Omental fat pad (tissue), 4 donors: ENCODE data around the gene BNIP3. TPM values are rescaled to one million over a fixed set of nuclear protein-coding genes. Genes with fewer than 3 reads are reported as not detected.

Experiments used
- ATAC-seq: fragments of 150-250 bp; one replicate; pipeline ENCODE4 v1.9.1; 2016; ENCODE audit warnings: mild to moderate bottlenecking, moderate library complexity; ENCODE audit not compliant: low FRiP score
- DNase-seq: peaks from one replicate; pipeline ENCODE4 v3.0.0-alpha.2; 2019; ENCODE audit warnings: low spot score
- total RNA-seq, 4 donors: library from RNA; depleted of rRNA; stranded (reverse); fragments of >200 nt; gene quantifications; one replicate each; pipeline ENCODE4 v1.1.0, GENCODE V29; 2016
- TF ChIP-seq, protein P1 (sequence below), 3 donors: fragments of 450-650 bp; IDR thresholded peaks; one replicate each; pipeline ENCODE4 v1.5.1; 2016 to 2017; ENCODE audit warnings: antibody characterized with exemption in 3 of 3, mild to moderate bottlenecking in 3 of 3, moderate library complexity in 2 of 3

Gene BNIP3
- total RNA-seq, 4 donors from 2014 or later: 66.3 to 192 (median 149) TPM

DNA sequence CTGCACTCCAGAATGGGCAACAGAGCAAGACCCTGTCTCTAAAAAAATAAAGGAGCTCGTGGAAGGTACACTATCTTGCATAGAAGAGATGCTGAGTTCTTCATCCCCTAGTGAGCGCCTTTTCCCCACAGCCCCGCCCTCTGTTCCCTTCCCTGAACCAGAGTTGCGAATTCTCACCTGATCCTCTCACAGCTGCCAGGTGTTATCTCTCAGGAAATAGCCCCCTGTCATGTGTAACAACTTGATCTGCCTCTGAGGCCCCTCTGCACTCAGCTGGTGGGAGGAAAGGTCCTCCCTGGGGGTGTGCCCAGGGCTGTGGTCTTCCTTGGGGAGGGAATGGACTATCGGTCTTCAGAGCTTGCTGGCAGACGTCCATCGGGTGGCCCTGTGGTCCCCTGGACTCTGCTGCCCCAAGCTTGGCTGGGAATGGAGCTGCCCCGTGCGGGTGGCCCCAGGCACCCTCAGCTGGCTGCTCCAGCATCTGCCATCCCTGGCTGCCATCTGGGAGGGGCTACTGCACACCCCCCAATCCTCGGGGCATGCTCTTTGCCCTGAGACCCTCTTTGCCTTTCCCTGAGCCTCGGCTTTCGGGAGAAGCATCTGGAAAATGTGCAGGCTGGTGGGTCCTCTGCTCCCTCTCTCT lies 21.7 kb upstream of the BNIP3 start:
- ATAC-seq (no peak), DNase-seq (no peak)
- TF ChIP-seq, protein P1, sequence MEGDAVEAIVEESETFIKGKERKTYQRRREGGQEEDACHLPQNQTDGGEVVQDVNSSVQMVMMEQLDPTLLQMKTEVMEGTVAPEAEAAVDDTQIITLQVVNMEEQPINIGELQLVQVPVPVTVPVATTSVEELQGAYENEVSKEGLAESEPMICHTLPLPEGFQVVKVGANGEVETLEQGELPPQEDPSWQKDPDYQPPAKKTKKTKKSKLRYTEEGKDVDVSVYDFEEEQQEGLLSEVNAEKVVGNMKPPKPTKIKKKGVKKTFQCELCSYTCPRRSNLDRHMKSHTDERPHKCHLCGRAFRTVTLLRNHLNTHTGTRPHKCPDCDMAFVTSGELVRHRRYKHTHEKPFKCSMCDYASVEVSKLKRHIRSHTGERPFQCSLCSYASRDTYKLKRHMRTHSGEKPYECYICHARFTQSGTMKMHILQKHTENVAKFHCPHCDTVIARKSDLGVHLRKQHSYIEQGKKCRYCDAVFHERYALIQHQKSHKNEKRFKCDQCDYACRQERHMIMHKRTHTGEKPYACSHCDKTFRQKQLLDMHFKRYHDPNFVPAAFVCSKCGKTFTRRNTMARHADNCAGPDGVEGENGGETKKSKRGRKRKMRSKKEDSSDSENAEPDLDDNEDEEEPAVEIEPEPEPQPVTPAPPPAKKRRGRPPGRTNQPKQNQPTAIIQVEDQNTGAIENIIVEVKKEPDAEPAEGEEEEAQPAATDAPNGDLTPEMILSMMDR (IDR thresholded peaks at IDR 0.05): no peak

DNA sequence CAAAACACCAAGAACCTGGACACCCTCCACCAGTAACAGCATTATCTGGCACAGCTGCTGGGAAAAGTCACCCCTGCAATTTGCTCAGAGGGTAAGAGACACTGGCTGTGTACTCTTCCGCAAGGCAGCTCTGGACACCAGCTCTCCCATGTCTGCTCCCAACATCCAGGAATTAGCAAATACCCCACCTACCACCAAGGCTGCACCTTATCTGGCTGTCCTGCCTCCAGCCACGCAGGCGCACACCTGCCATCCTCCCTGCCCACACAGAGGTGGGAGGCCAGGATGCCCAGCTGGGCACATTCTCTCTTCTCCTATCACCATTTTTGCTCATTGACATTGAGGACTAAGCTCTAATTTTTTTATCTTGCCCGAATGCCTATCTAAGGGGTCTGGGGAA lies 20.3 kb upstream of the BNIP3 start:
- TF ChIP-seq, protein P1 (IDR thresholded peaks at IDR 0.05): no peak
- no peak for ATAC-seq
- no peak for DNase-seq

DNA sequence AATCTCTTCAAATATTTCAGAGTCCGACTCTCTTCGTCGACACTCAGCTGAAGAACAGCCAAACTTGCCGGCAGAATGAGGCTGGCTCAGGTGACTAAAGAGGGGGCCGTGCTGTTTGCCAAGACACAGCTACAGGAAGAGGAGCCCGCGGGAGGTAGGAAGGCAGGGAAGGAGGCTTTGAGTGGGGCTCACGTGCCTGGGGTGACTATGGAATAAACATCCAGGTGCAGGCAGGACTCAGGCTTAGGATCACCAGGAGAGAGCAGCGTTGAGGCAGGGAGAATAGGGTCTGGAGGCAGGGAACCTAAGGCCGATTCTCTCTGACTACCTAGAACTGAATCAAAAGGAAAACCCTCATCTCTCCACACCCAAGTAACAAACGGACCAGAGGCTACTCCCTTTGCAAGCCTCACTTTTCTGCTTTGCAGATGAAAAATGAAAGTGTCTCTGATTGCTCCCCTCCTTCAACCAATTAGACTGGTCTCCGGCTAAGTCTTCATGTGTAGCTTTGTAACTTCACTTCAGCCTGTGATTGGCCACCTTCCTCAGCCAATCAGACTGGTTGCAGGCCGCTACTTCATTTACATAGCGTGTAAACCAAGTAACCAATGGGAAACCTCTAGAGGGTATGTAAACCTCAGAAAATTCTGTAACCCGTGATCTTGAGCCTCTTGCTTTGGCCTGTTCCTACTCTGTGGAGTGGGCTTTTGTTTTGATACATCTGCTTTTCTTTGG lies 19.7 kb upstream of the BNIP3 start:
- TF ChIP-seq, protein P1 (IDR thresholded peaks at IDR 0.05): no peak
- ATAC-seq (peak; percentile 39), DNase-seq (no peak)

DNA sequence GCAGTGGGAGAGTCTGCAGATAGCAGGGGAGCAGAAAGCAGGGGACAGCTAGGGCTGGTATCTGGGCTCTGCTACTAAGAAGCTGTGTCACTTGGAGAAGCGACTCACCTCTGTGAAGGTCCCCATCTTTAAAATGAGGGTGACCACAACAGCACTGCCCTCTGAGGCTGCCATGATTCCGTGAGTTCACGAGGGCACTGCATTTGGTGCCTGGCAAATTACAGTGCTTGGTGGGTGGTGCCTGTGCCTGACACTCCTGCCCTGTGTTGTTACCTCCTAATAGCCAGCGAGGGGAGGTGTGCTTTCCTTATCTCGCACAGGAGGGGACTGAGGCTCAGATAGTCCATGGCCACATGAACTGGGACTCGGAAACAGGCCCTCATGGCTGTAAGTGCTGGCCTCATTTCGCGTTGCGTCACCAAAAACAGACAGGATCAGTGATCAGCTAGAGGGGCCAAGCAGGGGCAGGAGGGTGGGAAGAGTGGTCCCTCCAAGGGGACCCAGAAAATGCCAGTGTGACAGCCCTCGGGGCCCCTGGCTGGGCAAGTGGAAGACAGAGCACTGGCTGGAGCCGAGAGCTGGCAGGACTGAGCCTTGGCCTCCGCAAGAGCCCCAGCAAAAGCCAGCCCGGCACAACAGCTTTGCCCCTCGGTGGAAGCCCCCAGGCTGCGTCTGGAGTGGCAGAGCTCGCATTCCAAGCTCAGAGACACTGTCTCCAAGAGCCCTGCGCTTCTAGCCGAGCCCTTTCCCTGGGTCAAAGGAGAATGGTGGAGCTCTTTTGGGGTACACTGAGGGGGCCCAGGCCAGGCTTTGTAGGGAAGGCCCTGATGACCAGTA lies 17.3 kb upstream of the BNIP3 start:
- TF ChIP-seq, protein P1 (IDR thresholded peaks at IDR 0.05): no peak
- DNase-seq: no peak
- ATAC-seq: no peak

DNA sequence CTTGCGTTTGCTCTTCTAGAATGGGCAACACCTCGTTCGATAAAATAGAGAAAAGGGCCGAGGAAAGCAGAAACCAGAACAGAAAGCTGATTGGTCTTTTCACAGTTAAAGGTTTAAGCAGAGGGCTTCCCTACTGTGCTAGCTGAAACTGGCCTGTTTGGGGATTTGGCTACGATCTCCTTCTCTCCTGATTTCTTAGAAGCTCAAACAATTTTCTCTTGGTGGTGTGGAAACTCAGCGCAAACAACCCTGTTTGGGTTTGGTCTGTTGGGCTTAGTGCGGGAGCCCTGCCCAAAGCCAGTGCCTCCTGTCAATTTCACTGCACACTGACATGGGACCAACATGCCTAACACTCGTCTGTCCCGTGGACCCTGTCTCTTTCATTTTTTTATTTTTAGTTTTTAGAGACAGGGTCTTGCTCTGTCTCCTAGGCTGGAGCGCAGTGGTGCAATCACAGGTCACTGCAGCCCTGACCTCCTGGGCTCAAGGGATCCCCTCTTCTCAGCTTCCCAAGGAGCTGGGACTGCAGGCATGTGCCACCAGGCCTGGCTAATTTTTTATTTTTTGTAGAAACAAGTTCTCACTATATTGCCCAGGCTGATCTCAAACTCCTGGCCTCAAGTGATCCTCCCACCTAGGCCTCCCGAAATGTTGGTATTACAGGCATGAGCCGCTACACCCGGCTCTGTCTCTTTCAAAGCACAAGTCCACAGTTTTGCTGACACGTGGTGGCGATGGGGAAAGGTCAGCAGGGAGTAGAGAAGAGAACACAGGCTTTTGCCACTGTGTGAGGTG lies 16.5 kb upstream of the BNIP3 start:
- TF ChIP-seq, protein P1 (IDR thresholded peaks at IDR 0.05): no peak
- ATAC-seq: no peak

DNA sequence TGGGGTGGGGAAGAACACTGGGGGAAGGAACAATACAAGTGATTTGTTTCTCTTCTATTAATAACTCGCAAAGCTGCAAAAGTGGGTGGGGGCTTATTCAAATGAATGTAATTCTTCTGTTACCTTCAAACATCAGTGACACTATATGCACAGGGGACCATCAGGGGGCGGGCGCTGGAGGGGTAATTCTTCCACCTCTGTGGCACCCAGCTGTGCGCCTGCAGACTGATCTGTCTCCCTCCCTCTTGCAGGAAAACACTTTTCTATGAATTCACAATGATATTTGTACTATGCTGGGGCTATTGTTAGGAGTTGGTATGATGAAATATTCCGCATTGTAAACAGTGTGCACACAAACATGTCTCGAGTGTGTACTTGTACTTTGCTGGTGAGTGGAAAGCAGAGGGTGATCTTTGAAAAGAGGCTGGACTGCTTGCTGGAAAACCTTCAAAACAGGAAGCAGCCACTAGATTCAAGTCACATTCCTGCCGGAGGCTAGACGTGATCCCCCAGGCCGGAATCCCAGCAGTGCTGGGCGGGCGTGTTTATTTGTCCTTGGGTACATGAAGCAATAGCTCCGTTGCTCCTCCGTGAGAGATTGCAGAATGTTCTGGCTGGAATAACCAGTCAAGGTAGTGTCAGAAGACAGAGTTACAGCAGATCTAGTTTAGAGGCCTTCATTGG lies 15.8 kb upstream of the BNIP3 start:
- peak; percentile 85 for ATAC-seq
- TF ChIP-seq, protein P1 (IDR thresholded peaks at IDR 0.05): no peak
- DNase-seq: no peak

More for the DNA sequence above, 16.5 kb upstream of the BNIP3 start:
- no peak for DNase-seq
